Lung (tissue), 12 donors: ENCODE data around the gene ZNF766. TPM values are rescaled to one million over a fixed set of nuclear protein-coding genes. Genes with fewer than 3 reads are reported as not detected.

Source experiments
- ATAC-seq: fragments of 200-7000 bp; cut with Tn5 transposase; one replicate; pipeline ENCODE4 v1.9.1; 2020; ENCODE audit warnings: moderate number of reproducible peaks; ENCODE audit not compliant: insufficient read depth, low FRiP score
- DNase-seq, 3 donors: peaks; one replicate each; pipeline ENCODE4 v3.0.0-alpha.2; 2013 to 2017
- H3K27ac ChIP-seq, 2 donors: one replicate each; pipeline ENCODE4 v1.5.1; 2013; ENCODE audit warnings: mild to moderate bottlenecking in 2 of 2, moderate library complexity in 2 of 2, control low read depth in 1 of 2, inconsistent platforms in 1 of 2, low read depth in 1 of 2, low read length in 1 of 2
- H3K27me3 ChIP-seq, 3 donors: one replicate each; pipeline ENCODE4 v1.5.1; 2013; ENCODE audit warnings: low read length in 2 of 3; ENCODE audit not compliant: control insufficient read depth in 3 of 3, insufficient read depth in 3 of 3
- H3K36me3 ChIP-seq, 4 donors: one replicate each; pipeline ENCODE4 v1.5.1; 2013; ENCODE audit warnings: low read length in 4 of 4, mild to moderate bottlenecking in 1 of 4, moderate library complexity in 1 of 4; ENCODE audit not compliant: control insufficient read depth in 4 of 4, insufficient read depth in 4 of 4
- H3K4me1 ChIP-seq, 5 donors: one replicate each; pipeline ENCODE4 v1.5.1; 2013; ENCODE audit warnings: low read length in 5 of 5, mild to moderate bottlenecking in 2 of 5, moderate library complexity in 1 of 5; ENCODE audit not compliant: control insufficient read depth in 5 of 5, insufficient read depth in 5 of 5
- H3K4me3 ChIP-seq: one replicate; pipeline ENCODE4 v1.5.1; 2013; ENCODE audit warnings: mild to moderate bottlenecking, control low read depth, moderate library complexity
- H3K9ac ChIP-seq, 2 donors: one replicate each; pipeline ENCODE4 v1.5.1; 2013; ENCODE audit warnings: low read length in 2 of 2, control low read depth in 1 of 2; ENCODE audit not compliant: insufficient read depth in 1 of 2
- H3K9me3 ChIP-seq, 4 donors: one replicate each; pipeline ENCODE4 v1.5.1; 2013; ENCODE audit warnings: low read length in 3 of 4, mild to moderate bottlenecking in 1 of 4, moderate library complexity in 1 of 4; ENCODE audit not compliant: control insufficient read depth in 4 of 4, insufficient read depth in 3 of 4
- CTCF ChIP-seq: IDR thresholded peaks from 2 replicates; pipeline ENCODE4 v1.5.1; 2012; ENCODE audit warnings: mild to moderate bottlenecking; ENCODE audit errors: control extremely low read depth, extremely low read depth
- WGBS, 2 donors: extraction: QIAGEN DNeasy Blood & Tissue Kit; methylation state at CpG; one replicate each; pipeline ENCODE4 v1.1.7; 2013; 5-methylcytosine and 5-hydroxymethylcytosine counted together
- polyA plus RNA-seq, 2 donors: library from polyadenylated mRNA; stranded (reverse); fragments of 200-250 nt; gene quantifications; one replicate each; pipeline ENCODE4 v1.2.1, GENCODE V29; 2013
- total RNA-seq, 2 donors: library from RNA; depleted of rRNA in 1 of 2; stranded (reverse); fragments of >200 nt in 1 of 2; gene quantifications; one replicate each; pipeline ENCODE4 v1.2.1, GENCODE V29; 2014 to 2021
- donor health status: control.
- donor health status: control.
- donor health status: Bipolar disorder and iron deficiency.
- donor health status: healthy.
- donor health status: DM: yes; HTN: yes; CAD: no.

ZNF766 gene
- total and polyA plus RNA-seq, 4 donors = 3.2 to 14.9 (median 8.5) TPM

GRCh38 chr19:52227196-52227940 lies 42.0 kb upstream of the ZNF766 start:
- Histone ChIP-seq H3K36me3 (peaks cover 27 to 49% (median 45%) of the 10 kb centered on the region in 4 donors), H3K4me3 (no peak overlapping the region), H3K27me3 (no peaks in the 10 kb centered on the region), H3K4me1 (no peaks in the 10 kb centered on the region), H3K27ac (no peak overlapping the region), H3K9me3 (no peaks in the 10 kb centered on the region), H3K9ac (no peak overlapping the region)
- ATAC-seq (no peak), DNase-seq (no peak)
- WGBS, 2 donors = 81 to 90% methylated on average over 10 of the region's 10 CpGs
- no peak for TF ChIP-seq CTCF

GRCh38 chr19:52227980-52228379 lies 41.4 kb upstream of the ZNF766 start:
- no peak for DNase-seq
- Histone ChIP-seq H3K27me3 (no peaks in the 10 kb centered on the region), H3K9ac (no peak overlapping the region), H3K4me3 (no peak overlapping the region), H3K4me1 (no peaks in the 10 kb centered on the region), H3K27ac (no peak overlapping the region), H3K36me3 (peaks cover 23 to 46% (median 40%) of the 10 kb centered on the region in 4 donors), H3K9me3 (no peaks in the 10 kb centered on the region)
- TF ChIP-seq CTCF = no peak
- 88 to 91% methylated on average over 5 of the region's 5 CpGs for WGBS, 2 donors
- no peak for ATAC-seq

- Histone ChIP-seq H3K9ac (no peak overlapping the region), H3K27ac (no peak overlapping the region), H3K9me3 (no peaks in the 10 kb centered on the region), H3K4me1 (no peaks in the 10 kb centered on the region), H3K36me3 (peaks cover 16 to 33% (median 28%) of the 10 kb centered on the region in 4 donors), H3K4me3 (no peak overlapping the region), H3K27me3 (no peaks in the 10 kb centered on the region)
- ATAC-seq (no peak), DNase-seq (no peak)
- 91 to 96% methylated on average over 6 of the region's 6 CpGs for WGBS, 2 donors
- TF ChIP-seq CTCF = no peak
These were observed 39.9 kb upstream of the ZNF766 start for GRCh38 chr19:52229524-52229923.
